ENCODE data around the gene TMEM174.

GRCh38 chr5:73150876-73151275 lies 22.1 kb upstream of the TMEM174 start:
- TF ChIP-seq CTCF (conservative IDR thresholded peaks at IDR 0.05 in 1 of 2, IDR thresholded peaks at IDR 0.05 in 1 of 2; ENCODE audit: low read depth in 1 of 2, low read length in 2 of 2) (no peak), EZH2 (IDR thresholded peaks at IDR 0.05; ENCODE audit: low read length, missing control alignments) (no peak)
